ENCODE measurements around the gene OSMR.
"Not testable (repeated sequence)": the region's sequence is repeated elsewhere in the genome, so short reads cannot be mapped to it uniquely, and the experiment has no call there.

The OSMR gene

GRCh38 chr5:38830521-38831051, 15.2 kb upstream of the OSMR start:
- no peak for DNase-seq (ENCODE audit: low read depth in 2 of 2)

DNA sequence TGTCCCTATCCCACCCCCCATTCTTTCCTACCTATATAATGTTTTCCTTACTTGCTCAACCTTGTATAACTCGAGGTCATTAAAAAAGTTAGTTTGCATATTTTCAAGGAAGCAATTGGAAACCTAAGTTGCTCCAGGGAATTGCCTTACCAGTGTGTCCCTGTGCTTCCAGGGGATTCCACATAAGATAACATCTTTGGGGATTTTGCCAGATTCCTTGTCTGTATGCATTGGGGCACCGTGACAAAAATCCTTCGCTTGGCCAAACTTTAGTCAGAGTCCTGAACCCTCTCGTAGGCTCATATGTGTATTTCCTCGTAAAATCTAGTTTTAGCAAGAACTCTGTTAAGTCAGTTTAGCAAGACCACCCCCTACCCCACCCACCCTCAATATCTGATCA, 14.7 kb upstream of the OSMR start:
- no peak for DNase-seq (ENCODE audit: low read depth in 2 of 2)

- no peak for DNase-seq (ENCODE audit: low read depth in 2 of 2)
Measured at GRCh38 chr5:38831909-38832308, 13.9 kb upstream of the OSMR start.

DNA sequence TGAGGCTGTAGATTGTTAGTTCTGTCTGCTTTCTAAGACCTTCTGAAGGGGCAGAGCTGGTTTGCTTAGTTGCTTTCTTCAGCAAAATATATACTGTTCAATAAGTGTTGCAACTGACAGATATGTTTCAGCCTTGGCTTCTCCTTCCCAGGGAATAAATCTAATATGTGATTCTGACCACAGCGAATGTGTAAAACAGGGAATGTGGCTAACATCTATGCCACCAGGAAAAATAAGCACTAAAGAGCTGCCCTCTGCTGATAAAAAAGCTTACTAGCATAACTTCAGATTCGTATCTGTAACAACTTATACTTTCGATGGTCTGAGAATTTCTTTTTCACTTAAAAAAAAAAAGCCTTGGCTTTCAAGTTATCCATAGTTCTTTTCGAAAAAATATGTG, 13.0 kb upstream of the OSMR start:
- DNase-seq (ENCODE audit: low read depth in 2 of 2): no peak

DNA sequence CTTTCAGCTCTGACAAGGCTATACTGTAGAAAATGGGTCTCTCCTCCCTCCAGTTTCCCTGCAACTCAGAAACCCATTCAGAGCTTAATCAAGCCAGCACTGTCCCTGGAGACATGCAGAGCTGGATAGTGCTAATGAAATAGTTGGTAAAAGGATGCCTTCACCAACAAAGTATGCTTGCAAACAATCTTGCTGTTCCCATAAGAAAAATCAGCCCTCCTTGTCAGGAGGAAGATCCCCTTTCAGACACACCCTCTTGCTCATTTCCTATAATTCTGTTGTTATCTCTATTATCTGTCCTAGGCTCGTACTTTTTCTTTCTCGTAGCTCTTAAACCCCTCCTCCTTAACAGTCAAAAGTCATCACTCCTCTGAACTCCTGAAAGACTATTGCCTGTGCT, 9.9 kb upstream of the OSMR start:
- no peak for DNase-seq (ENCODE audit: low read depth in 2 of 2)

GRCh38 chr5:38837416-38837815, 8.4 kb upstream of the OSMR start:
- no peak for DNase-seq (ENCODE audit: low read depth in 2 of 2)

GRCh38 chr5:38837932-38838331, 7.9 kb upstream of the OSMR start:
- DNase-seq (ENCODE audit: low read depth in 2 of 2): no peak

DNA sequence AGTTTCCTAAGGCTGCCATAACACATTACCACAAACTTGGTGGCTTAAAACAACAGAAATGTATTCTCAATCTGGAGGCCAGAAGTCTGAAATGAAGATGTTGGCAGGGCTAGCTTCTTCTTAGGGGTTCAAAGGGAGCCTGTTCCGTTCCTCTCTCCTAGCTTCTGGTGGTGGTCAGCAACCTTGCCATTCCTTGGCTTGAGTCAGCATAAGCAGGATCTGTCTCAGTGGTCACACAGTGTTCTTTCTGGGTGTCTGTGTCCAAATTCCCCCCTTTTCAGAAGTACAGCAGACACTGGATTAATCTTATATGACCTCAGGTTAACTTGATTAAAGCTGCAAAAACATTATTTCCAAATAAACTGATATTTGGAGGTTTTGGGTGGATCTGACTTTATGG, 2.1 kb upstream of the OSMR start:
- no peak for DNase-seq (ENCODE audit: low read depth in 2 of 2)

DNA sequence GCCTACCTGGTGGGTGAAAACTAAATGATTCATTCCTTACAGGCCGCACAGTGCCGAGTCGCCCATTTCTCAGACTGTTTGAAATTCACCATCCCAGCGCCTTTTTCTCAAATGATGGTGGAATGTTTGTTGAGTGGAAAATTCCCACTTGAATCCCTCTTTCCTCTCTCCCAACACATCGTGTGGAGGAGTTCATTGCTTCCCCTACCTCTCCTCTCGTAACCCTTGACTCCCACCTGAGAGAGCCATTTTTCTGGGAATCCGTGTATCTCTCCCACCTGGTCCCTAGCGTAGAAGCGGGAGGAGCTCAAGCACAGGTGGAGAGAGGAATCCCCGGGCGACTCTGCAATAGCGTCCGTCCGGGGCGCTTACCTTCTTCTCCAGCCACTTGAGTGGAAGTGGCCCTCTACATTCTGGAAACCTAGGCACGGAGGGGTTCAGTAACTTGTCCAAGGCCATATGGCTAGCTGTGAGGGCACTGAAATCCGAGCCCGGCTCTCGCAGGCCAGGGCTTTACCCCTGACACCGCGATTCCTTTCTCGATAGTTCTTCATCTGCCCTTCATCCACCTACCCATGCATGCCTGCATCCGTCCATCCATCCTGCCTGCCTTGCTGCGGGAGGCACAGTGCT, 683 bp downstream of the OSMR start:
- DNase-seq (ENCODE audit: low read depth in 2 of 2): no peak

- no peak for DNase-seq (ENCODE audit: low read depth in 2 of 2)
Measured at GRCh38 chr5:38847559-38848347, 1.9 kb downstream of the OSMR start.

GRCh38 chr5:38848637-38849036, 2.8 kb downstream of the OSMR start:
- DNase-seq (ENCODE audit: low read depth in 2 of 2): no peak

GRCh38 chr5:38851640-38852039, 5.8 kb downstream of the OSMR start:
- DNase-seq (ENCODE audit: low read depth in 2 of 2): not testable (repeated sequence)

- no peak for DNase-seq (ENCODE audit: low read depth in 2 of 2)
Measured at GRCh38 chr5:38853753-38854470, 8.1 kb downstream of the OSMR start.

DNA sequence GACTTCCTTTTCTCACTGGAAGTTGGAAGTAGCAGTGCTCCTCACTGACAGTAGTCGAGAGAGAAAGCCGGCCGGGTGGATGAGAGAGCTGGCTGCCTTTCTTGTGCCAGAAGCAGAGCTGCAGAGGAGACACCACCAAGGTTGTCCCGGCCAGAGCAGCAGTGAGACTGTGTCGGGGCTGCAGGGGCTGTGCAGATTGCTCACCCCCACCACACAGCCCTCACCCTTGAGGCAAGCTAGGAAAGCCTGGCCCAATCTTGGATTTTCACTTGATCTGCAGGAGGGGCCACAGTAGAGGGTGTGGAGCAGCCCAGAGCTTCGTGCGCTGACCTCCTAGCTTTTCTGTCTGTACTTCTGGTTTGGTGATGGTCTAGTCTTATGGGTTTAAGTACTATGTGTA, 9.1 kb downstream of the OSMR start:
- no peak for DNase-seq (ENCODE audit: low read depth in 2 of 2)

DNA sequence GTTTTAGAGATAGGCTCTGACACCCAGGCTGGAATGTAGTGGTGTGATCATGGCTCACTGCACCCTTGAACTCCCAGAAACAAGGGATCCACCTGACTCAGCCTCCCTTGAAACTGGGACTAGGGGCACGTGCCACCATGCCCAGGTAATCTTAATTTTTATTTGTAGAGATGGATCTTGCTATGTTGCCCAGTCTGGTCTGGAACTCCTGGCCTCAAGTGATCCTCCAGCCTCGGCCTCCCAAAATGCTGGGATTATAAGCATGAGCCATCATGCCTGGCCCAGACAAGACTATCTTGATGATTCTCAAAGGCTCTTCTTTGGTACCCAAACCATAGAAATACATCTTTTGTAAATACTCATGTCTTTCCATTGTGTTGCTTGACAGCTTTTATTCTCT, 10.8 kb downstream of the OSMR start:
- no peak for DNase-seq (ENCODE audit: low read depth in 2 of 2)

- no peak for DNase-seq (ENCODE audit: low read depth in 2 of 2)
Measured at GRCh38 chr5:38858839-38859238, 13.0 kb downstream of the OSMR start.

DNA sequence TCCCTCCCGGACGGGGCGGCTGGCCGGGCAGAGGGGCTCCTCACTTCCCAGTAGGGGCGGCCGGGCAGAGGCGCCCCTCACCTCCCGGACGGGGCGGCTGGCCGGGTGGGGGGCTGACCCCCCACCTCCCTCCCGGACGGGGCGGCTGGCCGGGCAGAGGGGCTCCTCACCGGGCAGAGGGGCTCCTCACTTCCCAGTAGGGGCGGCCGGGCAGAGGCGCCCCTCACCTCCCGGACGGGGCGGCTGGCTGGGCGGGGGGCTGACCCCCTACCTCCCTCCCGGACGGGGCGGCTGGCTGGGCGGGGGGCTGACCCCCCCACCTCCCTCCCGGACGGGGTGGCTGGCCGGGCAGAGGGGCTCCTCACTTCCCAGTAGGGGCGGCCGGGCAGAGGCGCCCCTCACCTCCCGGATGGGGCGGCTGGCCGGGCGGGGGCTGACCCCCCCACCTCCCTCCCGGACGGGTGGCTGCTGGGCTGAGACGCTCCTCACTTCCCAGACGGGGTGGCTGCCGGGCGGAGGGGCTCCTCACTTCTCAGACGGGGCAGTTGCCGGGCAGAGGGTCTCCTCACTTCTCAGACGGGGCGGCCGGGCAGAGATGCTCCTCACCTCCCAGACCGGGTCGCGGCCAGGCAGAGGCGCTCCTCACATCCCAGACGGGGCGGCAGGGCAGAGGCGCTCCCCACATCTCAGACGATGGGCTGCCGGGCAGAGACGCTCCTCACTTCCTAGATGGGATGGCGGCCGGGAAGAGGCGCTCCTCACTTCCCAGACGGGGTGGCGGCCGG, 16.4 kb downstream of the OSMR start:
- not testable (repeated sequence) for DNase-seq (ENCODE audit: low read depth in 2 of 2)

DNA sequence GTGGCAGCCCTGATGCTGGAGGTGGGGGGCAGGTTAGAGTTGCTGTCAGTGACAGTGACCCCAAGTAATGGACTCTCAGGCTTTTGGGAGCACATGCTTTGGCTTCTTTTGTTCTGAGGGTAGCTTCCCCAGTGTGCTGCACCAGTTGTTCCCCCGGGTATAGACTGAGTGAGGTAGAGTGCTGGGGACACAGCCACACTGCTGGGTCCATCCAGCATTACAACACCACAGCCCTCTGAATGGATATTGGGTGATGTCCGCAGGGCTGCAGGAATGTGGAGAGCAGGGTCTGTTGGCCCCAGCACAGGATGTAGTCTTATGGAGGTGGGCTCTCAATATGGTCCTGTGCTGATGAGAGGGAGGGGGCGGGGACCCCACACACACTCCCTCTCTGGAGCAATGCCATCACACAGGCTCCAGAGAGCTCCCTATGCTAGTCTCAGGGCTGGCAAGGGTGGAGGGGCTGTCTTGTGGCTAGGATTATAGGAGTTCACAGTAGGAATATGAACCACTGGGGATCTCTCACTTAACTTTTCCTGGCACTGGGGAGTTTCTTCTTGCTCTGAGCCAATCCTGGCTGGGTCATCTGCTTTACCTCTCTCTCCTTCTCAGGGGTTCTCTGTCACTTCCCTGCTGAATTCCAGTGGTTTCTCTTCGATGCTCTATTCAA, 20.7 kb downstream of the OSMR start:
- no peak for DNase-seq (ENCODE audit: low read depth in 2 of 2)

DNA sequence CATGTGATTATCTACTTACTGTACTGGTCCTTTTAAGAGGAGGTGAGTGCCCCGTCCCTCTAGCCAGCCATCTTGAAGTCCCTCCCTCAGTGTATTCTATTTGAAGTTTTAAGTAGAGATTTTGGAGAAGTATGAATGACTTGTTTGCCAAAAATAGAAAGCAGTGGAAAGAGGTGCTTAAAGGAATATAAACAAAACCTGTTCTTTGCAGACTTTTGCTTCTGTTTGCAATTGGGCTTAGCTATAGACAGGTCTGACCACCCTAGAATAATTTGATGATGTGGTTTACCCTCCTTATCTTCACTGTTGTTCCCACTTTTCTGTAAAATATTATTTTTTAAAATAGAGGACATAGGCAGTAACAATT, 21.2 kb downstream of the OSMR start:
- no peak for DNase-seq (ENCODE audit: low read depth in 2 of 2)

- no peak for DNase-seq (ENCODE audit: low read depth in 2 of 2)
Measured at GRCh38 chr5:38867416-38867815, 21.6 kb downstream of the OSMR start.

- no peak for DNase-seq (ENCODE audit: low read depth in 2 of 2)
Measured at GRCh38 chr5:38870595-38870994, 24.8 kb downstream of the OSMR start.
